ENCODE data around the gene UCHL5. TPM values are rescaled to one million over a fixed set of nuclear protein-coding genes. Genes with fewer than 3 reads are reported as not detected.
"Not testable (repeated sequence)": the region's sequence is repeated elsewhere in the genome, so short reads cannot be mapped to it uniquely, and the experiment has no call there.

Gene UCHL5
- total RNA-seq, 1 donor from 2014 or later: 34.0 TPM

DNA sequence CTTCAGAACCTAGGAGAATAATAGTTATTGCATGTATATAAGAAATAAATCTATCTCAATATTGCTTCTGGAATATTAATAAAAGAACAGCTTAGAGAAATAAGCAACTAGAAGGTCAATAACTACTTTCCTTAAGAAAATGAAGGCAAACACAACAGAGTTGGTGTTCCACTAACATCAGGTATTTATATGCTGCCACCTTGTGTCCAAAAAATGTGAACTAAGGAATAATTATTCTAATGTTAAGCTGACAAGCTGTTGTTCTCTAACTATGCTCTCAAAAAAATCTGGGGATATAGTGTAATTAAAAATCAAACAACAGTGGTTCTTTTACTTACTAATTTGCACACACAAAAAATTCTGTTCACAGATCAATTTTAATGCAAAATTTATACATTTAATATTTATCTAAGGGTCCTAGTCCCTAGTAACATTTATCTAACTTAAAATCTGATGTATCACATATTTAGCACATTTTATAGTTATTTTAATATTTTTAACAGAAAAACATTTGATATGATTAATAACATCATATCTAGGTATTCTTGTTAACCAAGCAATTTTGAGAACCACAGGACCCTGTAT, 39.6 kb downstream of the UCHL5 start:
- ATAC-seq: no peak
- intact Hi-C loops (cut with DNase I): loop anchor here (10.0 kb wide), 1 partner anchor 545 kb away; no protein-coding TSS in a partner anchor
- DNase-seq (ENCODE audit: low spot score): no peak

DNA sequence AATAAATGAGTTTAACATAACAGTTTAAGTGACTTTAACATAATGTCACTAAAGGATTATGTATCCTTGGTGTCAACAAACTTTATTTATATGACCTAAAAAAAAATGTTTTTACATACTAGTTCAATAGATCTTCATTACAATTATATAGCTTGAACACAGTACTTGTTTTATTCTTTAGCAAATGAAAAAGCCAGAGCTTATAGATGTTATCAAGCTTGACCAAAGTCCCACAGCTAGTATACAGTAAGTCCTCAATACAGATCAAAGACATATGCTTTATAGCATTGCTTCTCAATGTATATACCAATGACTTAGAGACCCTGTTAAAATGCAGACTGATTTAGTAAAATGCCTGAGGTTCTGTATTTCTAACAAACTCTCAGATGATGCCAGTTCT, 42.4 kb downstream of the UCHL5 start:
- intact Hi-C loops (cut with DNase I): no loop called here
- ATAC-seq (no peak), DNase-seq (ENCODE audit: low spot score) (no peak)

- ATAC-seq (no peak), DNase-seq (ENCODE audit: low spot score) (no peak)
- intact Hi-C loops (cut with DNase I): no loop called here
These were observed 44.8 kb downstream of the UCHL5 start for GRCh38 chr1:193014400-193014799.

- ATAC-seq: no peak
These were observed 45.5 kb downstream of the UCHL5 start for GRCh38 chr1:193013707-193014106.

DNA sequence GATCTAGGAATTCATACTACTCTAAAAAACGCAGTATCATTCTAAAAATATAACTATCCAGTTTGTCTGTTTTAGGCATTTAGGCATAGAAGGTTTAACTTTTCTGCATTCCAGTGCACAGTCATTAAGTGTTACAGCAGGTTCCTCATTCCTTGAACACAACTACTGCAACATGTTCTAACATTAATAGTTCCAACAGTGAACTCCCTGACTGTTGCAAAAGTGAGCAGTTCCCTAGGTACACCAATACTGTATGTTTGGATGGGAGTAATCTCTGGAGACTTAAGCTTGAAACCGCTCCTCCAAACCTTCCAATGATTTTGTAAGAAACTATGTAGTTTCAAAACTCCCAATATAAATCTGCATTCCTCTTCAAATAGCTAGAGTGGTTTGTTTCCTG, 46.2 kb downstream of the UCHL5 start:
- DNase-seq (ENCODE audit: low spot score): no peak
- no peak for ATAC-seq
- intact Hi-C loops (cut with DNase I): no loop called here

More at GRCh38 chr1:193013707-193014106, 45.5 kb downstream of the UCHL5 start:
- DNase-seq (ENCODE audit: low spot score): no peak
- intact Hi-C loops (cut with DNase I): no loop called here

DNA sequence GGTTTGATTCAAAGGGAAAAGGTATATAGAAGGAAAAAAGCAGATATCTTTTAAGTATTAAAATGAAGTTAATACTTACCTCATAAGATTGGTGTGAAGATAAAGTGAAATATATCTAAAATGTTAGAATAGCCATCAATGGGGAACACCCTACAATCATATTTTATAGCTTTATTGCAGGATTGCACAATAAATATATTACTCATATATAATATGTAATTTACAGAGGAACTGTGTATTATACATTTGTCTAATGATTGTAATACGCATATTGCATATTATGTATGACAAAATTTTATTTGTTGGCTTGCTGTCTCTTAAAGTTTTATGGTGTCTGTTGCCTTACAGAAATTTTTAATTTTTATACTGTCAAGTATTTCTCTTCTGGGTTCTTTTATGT, 47.8 kb downstream of the UCHL5 start:
- ATAC-seq (no peak), DNase-seq (ENCODE audit: low spot score) (no peak)
- intact Hi-C loops (cut with DNase I): no loop called here

- ATAC-seq: no peak
- intact Hi-C loops (cut with DNase I): no loop called here
These were observed 49.7 kb downstream of the UCHL5 start for GRCh38 chr1:193009501-193009900.

DNA sequence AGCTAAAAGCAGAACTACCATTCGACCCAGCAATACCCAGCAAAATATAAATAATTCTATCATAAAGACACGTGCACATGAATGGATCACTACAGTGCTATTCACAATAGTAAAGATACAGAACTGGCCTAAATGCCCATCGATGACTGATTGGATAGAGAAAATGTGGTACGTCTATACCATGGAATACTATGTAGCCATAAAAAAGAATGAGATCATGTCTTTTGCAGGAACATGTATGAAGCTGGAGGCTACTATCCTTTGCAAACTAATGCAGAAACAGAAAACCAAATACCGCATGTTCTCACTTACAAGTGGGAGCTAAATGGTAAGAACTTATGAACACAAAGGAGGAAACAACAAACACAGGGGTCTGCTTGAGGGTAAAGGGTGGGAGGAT, 53.4 kb downstream of the UCHL5 start:
- ATAC-seq (no peak), DNase-seq (ENCODE audit: low spot score) (no peak)
- intact Hi-C loops (cut with DNase I): no loop called here

More at GRCh38 chr1:193009501-193009900, 49.7 kb downstream of the UCHL5 start:
- no peak for DNase-seq (ENCODE audit: low spot score)

GRCh38 chr1:192998536-192998935, 60.6 kb downstream of the UCHL5 start:
- ATAC-seq: no peak
- intact Hi-C loops (cut with DNase I): no loop called here
- DNase-seq (ENCODE audit: low spot score): no peak

DNA sequence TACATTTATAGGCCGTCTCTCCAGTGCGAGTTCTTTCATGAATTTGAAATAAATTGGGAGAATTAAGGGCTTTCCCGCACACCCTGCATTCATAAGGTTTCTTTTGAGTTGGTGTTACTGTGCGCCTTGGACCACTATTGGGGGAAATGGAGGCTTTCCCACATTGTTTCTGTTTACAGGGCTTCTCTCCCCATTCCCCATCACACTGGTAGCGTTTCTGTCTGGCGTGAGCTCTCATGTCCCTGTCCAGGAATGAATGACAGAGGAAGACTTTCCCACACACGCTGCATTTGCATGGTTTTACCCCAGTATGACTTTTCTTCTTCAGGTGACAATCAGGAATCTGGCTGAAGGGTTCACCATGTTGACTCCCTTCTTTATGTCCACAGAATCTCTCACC, 65.0 kb downstream of the UCHL5 start:
- ATAC-seq: no peak
- intact Hi-C loops (cut with DNase I): no loop called here
- no peak for DNase-seq (ENCODE audit: low spot score)

DNA sequence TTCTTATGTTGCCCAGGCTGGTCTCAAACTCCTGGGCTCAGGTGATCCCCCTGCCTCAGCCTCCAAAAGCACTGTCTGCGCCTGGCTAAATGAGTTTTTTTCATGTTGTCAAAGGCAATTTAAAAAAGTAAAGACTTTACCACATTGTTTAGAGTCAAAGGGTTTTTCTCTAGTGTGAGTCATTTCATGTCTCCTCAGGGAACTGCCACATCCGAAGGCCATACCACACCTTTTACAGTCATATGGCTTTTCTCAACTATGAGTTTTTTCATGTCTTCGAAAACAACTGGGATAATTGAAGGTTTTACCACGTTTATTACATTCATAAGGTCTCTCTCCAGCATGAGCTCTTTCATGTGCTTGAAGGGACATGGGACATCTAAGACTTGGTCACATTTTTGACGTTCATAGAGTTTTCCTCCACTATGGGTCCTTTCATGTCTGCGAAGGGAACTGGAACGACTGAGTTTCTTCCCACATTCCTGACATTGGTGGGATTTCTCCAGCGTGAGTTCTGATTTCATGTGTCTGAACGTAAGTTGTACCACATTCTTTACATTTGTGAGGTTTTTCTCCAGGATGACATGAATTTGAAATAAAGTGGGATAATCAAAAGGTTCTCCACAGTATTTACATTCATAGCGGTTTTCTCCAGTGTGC, 65.6 kb downstream of the UCHL5 start:
- no peak for ATAC-seq
- DNase-seq (ENCODE audit: low spot score): no peak
- intact Hi-C loops (cut with DNase I): no loop called here

- ATAC-seq; DNase-seq (ENCODE audit: low spot score); intact Hi-C loops (cut with DNase I): not testable (repeated sequence)
These were observed 72.3 kb downstream of the UCHL5 start for GRCh38 chr1:192986748-192987334.

GRCh38 chr1:192986110-192986747, 72.9 kb downstream of the UCHL5 start:
- intact Hi-C loops (cut with DNase I): no loop called here
- DNase-seq (ENCODE audit: low spot score) (no peak), ATAC-seq (no peak)

DNA sequence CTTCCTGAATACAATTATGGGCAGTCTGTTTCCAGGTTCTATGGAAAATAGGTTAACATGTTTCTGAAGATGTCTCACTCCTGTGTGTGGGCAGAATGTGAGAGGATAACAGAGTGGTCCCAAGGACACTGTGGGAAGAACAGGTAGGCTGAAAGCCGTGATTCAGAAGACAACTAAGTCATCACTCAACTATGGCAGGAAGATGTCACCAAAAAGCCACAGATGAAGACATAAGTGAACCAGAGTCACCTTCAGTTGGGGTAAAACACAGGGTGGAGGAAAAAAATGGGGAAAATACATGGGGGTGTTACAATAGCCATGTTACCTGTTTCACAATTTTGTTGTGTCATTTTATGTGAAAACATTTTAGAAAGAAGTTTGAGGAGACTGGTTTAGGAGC, 75.1 kb downstream of the UCHL5 start:
- intact Hi-C loops (cut with DNase I): no loop called here
- no peak for DNase-seq (ENCODE audit: low spot score)
- ATAC-seq: no peak

DNA sequence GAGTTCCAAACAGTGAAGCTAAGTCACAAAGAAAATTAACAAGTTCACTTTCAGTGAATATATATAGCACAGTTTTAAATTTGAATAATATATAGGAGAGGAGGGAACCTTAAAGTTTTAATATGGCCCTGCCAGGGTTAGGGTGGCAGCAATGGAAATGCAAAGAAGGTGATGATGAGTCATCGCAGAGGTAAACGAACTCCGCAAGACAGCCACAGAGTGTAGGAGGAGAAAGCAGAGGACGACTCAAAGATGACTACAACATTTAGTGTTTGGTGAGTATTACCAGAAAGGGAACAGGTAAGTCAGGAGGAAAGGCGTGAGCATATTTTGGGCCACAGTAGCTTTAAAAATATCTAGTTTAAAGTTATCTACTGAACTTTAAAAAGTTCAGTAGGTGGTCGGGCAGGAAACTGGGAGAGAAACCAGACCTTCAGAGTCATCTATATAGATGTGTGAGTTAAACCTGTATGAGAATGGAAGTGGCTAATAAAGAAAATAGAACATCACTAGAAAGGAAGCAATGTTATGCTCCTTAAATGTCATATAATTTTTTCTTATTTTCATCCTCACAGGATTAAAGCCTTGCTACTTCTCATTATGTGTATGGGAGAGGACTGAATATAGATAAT, 75.7 kb downstream of the UCHL5 start:
- DNase-seq (ENCODE audit: low spot score): no peak
- no peak for ATAC-seq
- intact Hi-C loops (cut with DNase I): no loop called here

DNA sequence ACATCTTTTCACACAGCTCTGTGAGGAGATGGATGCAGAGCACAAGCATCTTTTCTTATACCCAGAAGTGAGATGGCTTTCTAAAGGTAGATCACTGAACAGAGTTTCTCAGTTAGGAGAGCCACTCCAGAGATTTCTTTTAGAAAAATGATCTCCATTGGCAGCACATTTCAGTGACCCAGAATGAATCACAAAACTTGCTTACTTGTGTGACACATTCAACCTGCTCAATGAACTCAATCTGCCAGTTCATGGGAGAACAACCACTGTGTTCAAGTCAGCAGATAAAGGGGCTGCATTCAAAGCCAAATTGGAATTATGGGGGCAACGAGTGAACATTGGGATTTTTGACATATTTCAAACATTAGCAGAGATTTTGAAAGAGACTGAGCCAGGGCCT, 78.3 kb downstream of the UCHL5 start:
- intact Hi-C loops (cut with DNase I): no loop called here
- DNase-seq (ENCODE audit: low spot score) (no peak), ATAC-seq (no peak)

- ATAC-seq; DNase-seq (ENCODE audit: low spot score); intact Hi-C loops (cut with DNase I): not testable (repeated sequence)
These were observed 78.8 kb downstream of the UCHL5 start for GRCh38 chr1:192980334-192980733.

DNA sequence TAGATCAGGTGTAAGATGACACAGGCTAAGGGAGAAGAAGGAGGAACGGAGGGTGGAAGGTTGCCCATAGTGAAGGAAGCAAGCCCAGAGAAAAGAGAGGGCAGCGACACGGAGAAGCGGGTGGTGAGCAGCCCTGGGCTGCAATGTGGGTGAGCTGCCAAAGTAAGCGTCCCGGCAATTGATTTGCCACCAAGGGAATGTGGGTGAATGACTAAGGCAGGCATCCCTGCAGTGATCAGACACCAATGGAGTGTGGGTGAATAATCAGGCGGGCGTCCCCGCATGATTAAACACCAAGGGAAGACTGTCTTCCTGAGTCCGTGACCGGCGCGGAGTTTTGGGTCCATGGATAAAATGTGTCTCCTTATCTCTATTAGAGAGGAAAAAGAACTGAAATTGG, 79.6 kb downstream of the UCHL5 start:
- DNase-seq (ENCODE audit: low spot score) (no peak), ATAC-seq (no peak)
- intact Hi-C loops (cut with DNase I): no loop called here

- no peak for ATAC-seq
- intact Hi-C loops (cut with DNase I): no loop called here
These were observed 80.9 kb downstream of the UCHL5 start for GRCh38 chr1:192978195-192978710.

More at GRCh38 chr1:192978195-192978710, 80.9 kb downstream of the UCHL5 start:
- no peak for DNase-seq (ENCODE audit: low spot score)

Measured in sciatic nerve (tissue), 2 donors.